Heart left ventricle (tissue), 16 donors: ENCODE measurements around the gene CCNYL1. TPM values are rescaled to one million over a fixed set of nuclear protein-coding genes. Genes with fewer than 3 reads are reported as not detected.

ENCODE experiments used
- ATAC-seq, 4 donors: fragments of 200-7000 bp; cut with Tn5 transposase; one replicate each; pipeline ENCODE4 v1.9.1; 2020 to 2022; ENCODE audit warnings: moderate library complexity in 4 of 4, mild to moderate bottlenecking in 3 of 4, moderate number of reproducible peaks in 1 of 4
- DNase-seq, 5 donors: peaks; one replicate each; pipeline ENCODE4 v3.0.0-alpha.2; 2020
- H3K27ac ChIP-seq, 12 donors: fragments of 200-600 bp; sonication (generic) in 4 of 12; one replicate each; pipeline versions ENCODE4 v1.5.0 to v1.8.0; 2016 to 2022; ENCODE audit warnings: mild to moderate bottlenecking in 2 of 12
- H3K27me3 ChIP-seq, 9 donors: fragments of 200-600 bp; sonication (generic) in 2 of 9; one replicate each; pipeline versions ENCODE4 v1.5.1 to v1.8.0; 2016 to 2022; ENCODE audit warnings: mild to moderate bottlenecking in 3 of 9
- H3K36me3 ChIP-seq, 9 donors: fragments of 200-600 bp; sonication (generic) in 2 of 9; one replicate each; pipeline versions ENCODE4 v1.5.0 to v1.8.0; 2018 to 2022; ENCODE audit warnings: mild to moderate bottlenecking in 2 of 9
- H3K4me1 ChIP-seq, 12 donors: fragments of 200-600 bp; sonication (generic) in 4 of 12; one replicate each; pipeline versions ENCODE4 v1.5.0 to v1.8.0; 2016 to 2022; ENCODE audit warnings: mild to moderate bottlenecking in 3 of 12
- H3K4me3 ChIP-seq, 12 donors: fragments of 200-600 bp; sonication (generic) in 4 of 12; one replicate each; pipeline versions ENCODE4 v1.5.0 to v1.8.0; 2017 to 2022; ENCODE audit warnings: mild to moderate bottlenecking in 9 of 12, moderate library complexity in 4 of 12
- H3K9me3 ChIP-seq, 12 donors: fragments of 200-600 bp; sonication (generic) in 4 of 12; one replicate each; pipeline versions ENCODE4 v1.5.0 to v1.8.0; 2016 to 2022; ENCODE audit warnings: mild to moderate bottlenecking in 1 of 12
- POLR2A ChIP-seq, 2 donors: fragments of 450-650 bp; IDR thresholded peaks; one replicate each; pipeline ENCODE4 v1.6.1; 2017; ENCODE audit warnings: antibody characterized with exemption in 2 of 2, mild to moderate bottlenecking in 2 of 2, moderate library complexity in 2 of 2
- WGBS, 4 donors: extraction: QIAGEN DNeasy Blood & Tissue Kit in 2 of 4; methylation state at CpG; one replicate each; pipeline versions ENCODE4 v1.1.5 to v1.1.7; 2013 to 2018; 5-methylcytosine and 5-hydroxymethylcytosine counted together
- intact Hi-C, 10 donors: fragments of 100-400 bp; cut with DNase I; formaldehyde crosslinking; loops; one replicate each; pipeline versions ENCODE4 v1.11.1 to v1.14.2; 2022
- polyA plus RNA-seq, 2 donors: library from polyadenylated mRNA; stranded (reverse); fragments of 200-250 nt; gene quantifications; one replicate each; pipeline ENCODE4 v1.2.3, GENCODE V29; 2013
- total RNA-seq, 9 donors: library from RNA; depleted of rRNA in 2 of 9; stranded (reverse); fragments of >200 nt in 2 of 9; fragmentation: NEBNext Ultra II Directional in 3 of 9; extraction: Animal tissue kit (Norgen Biotek cat#: 25700) in 3 of 9; gene quantifications; one replicate each; pipeline versions ENCODE4 v1.1.0 to v1.2.4, GENCODE V29; 2016 to 2023
- TF ChIP-seq, protein P1 (sequence below), 12 donors: fragments of 200-600 bp; sonication (generic) in 4 of 12; IDR thresholded peaks; one replicate each; pipeline versions ENCODE4 v1.5.0 to v1.8.0; 2018 to 2022; ENCODE audit warnings: antibody characterized with exemption in 12 of 12, mild to moderate bottlenecking in 5 of 12
- donor health status: ischemic (EF 13 %, LVEDD 7.1; RV severe dilation, severe dysfunction).
- donor health status: healthy with polysubstance abuse.
- donor health status: DM: no; HTN: yes; CAD: no.
- donor health status: DM: no; HTN: no; CAD: no.
- donor health status: ischemic (EF 25% LVEDD 6.9; RV normal size, moderate dysfunction).
- donor health status: ischemic (EF 25% LVEDD 5.7; RV mildly dilated, moderate dysfunction).
- donor health status: healthy.
- donor health status: DM: yes; HTN: yes; CAD: no.
- donor health status: ischemic (EF 35%, LVEDD 5.7; RV mildly dilated, moderate dysfunction).
- donor health status: nonischemic (EF 11% LVEDD 7.7; RV severe dilation, severe dysfunction).
- donor health status: DM: yes; HTN: yes; CAD: no.
- donor health status: PGD.
- donor health status: ischemic (EF 29% LVEDD 5.4; RV normal size, mild dysfunction).
- donor health status: nonischemic (EF 23%, LVEDD 6.1; RV moderate dilation, normal function).

CCNYL1 gene
- total and polyA plus RNA-seq, 11 donors: 3.9 to 17.5 (median 10.9) TPM

DNA sequence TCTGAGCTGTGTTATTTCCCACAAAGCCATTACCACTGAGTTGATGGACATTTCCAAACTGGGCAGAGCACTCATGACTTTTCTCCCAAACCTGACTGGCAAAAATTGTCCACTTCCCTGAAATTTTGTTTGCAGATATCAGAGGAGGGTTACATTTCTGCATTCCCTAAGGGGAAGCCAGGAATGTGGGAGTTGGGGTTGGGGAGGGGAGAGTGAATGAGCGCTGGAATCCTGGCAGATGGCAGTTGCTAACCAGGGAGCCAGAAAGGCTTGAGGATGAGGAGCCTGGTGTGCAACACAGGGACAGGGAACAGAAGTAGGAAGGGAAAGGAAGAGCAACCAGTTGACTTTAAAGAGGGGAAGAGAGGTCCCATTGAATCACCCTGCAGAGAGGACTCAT, 14.0 kb upstream of the CCNYL1 start:
- intact Hi-C loops: no loop called here
- no peak for ATAC-seq
- Histone ChIP-seq H3K36me3 (no peaks in the 10 kb centered on the region), H3K9me3 (no peaks in the 10 kb centered on the region), H3K27ac (no peak overlapping the region), H3K27me3 (no peaks in the 10 kb centered on the region), H3K4me3 (no peak overlapping the region), H3K4me1 (peaks cover 0 to 7% (median under 1%) of the 10 kb centered on the region in 12 donors)
- DNase-seq: no peak
- 0 to 89% (median 59%) methylated on average over 1 of the region's 1 CpG for WGBS, 4 donors
- no peak for TF ChIP-seq POLR2A (IDR thresholded peaks at IDR 0.05)
- TF ChIP-seq, protein P1, sequence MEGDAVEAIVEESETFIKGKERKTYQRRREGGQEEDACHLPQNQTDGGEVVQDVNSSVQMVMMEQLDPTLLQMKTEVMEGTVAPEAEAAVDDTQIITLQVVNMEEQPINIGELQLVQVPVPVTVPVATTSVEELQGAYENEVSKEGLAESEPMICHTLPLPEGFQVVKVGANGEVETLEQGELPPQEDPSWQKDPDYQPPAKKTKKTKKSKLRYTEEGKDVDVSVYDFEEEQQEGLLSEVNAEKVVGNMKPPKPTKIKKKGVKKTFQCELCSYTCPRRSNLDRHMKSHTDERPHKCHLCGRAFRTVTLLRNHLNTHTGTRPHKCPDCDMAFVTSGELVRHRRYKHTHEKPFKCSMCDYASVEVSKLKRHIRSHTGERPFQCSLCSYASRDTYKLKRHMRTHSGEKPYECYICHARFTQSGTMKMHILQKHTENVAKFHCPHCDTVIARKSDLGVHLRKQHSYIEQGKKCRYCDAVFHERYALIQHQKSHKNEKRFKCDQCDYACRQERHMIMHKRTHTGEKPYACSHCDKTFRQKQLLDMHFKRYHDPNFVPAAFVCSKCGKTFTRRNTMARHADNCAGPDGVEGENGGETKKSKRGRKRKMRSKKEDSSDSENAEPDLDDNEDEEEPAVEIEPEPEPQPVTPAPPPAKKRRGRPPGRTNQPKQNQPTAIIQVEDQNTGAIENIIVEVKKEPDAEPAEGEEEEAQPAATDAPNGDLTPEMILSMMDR (IDR thresholded peaks at IDR 0.05): no peak

DNA sequence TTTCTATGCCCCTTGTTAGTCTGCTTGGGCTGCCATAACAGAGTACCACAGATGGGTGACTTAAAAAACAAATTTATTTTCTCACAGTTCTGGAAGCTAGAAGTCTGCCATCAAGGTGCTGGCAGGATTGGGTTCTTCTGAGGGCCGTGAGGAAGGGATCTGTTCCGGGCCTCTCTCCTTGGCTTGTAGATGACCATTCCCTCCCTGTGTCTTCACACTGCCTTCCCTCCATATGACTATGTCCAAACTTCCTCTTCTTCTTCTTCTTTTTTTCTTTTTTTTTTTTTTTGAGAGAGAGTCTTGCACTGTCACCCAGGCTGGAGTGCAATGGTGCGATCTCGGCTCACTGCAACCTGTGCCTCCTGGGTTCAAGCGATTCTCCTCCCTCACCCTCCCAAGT, 13.1 kb upstream of the CCNYL1 start:
- ATAC-seq (no peak), DNase-seq (no peak)
- Histone ChIP-seq H3K9me3 (no peaks in the 10 kb centered on the region), H3K27ac (no peak overlapping the region), H3K4me3 (no peak overlapping the region), H3K4me1 (no peaks in the 10 kb centered on the region), H3K36me3 (no peaks in the 10 kb centered on the region), H3K27me3 (no peaks in the 10 kb centered on the region)
- TF ChIP-seq, protein P1 (IDR thresholded peaks at IDR 0.05): no peak
- no peak for TF ChIP-seq POLR2A (IDR thresholded peaks at IDR 0.05)
- intact Hi-C loops: no loop called here
- WGBS, 4 donors: 92 to 96% (median 95%) methylated on average over 5 of the region's 5 CpGs

DNA sequence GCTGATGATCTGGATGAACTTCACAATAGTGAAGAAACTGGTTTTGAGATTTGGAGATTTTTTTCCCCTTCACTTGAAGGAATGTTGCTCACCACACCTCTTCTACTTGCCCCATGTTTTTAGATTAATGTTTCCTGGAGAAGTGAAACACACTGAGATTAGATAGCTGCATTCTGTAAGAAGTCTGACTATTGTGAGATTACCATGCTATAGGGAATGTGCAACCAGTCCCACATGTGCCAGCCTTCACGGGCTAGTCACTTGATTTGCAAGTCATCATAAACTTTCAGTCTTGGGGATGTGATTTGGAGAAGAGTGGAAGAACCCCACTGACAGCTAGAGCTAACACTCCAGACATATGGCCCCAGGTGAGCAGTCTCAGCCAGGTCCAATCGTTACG, 7.4 kb upstream of the CCNYL1 start:
- TF ChIP-seq, protein P1 (IDR thresholded peaks at IDR 0.05): no peak
- no peak for TF ChIP-seq POLR2A (IDR thresholded peaks at IDR 0.05)

DNA sequence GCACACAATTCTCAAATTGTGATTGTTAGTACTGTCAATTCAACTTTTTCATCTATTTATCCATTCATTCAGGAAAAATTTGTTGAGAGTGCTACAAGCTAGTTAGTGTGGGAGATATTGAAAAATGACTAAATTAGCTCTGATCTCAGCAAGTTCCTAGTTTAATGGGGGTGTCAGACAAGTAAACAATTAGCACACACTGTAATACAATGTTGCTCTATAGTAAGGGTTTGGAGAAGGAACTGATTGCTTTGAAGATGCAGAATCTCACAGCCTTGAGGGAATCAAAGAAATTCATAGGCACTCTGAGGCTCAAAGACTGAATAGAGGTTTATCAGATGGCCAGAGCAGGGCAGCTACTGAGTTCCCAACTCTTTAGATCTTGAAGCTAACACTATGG, 6.8 kb upstream of the CCNYL1 start:
- Histone ChIP-seq H3K9me3 (no peaks in the 10 kb centered on the region), H3K4me1 (peaks cover 0 to 5% (median 0%) of the 10 kb centered on the region in 12 donors), H3K27me3 (no peaks in the 10 kb centered on the region), H3K4me3 (no peak overlapping the region), H3K36me3 (no peaks in the 10 kb centered on the region), H3K27ac (no peak overlapping the region)
- intact Hi-C loops: loop anchor here in 1 of 10 donors (10.0 kb wide), 1 partner anchor 190 kb away; no protein-coding TSS in a partner anchor
- DNase-seq: no peak
- TF ChIP-seq, protein P1 (IDR thresholded peaks at IDR 0.05): no peak
- no peak for TF ChIP-seq POLR2A (IDR thresholded peaks at IDR 0.05)
- ATAC-seq: no peak

More for the DNA sequence above, 7.4 kb upstream of the CCNYL1 start:
- Histone ChIP-seq H3K4me3 (no peak overlapping the region), H3K9me3 (no peaks in the 10 kb centered on the region), H3K36me3 (no peaks in the 10 kb centered on the region), H3K27me3 (no peaks in the 10 kb centered on the region), H3K27ac (no peak overlapping the region), H3K4me1 (peaks cover 0 to 5% (median 0%) of the 10 kb centered on the region in 12 donors)
- ATAC-seq (no peak), DNase-seq (no peak)
- WGBS, 4 donors: 80 to 86% (median 81%) methylated on average over 3 of the region's 3 CpGs
- intact Hi-C loops: loop anchor here in 1 of 10 donors (10.0 kb wide), 1 partner anchor 189 kb away; no protein-coding TSS in a partner anchor
